IMR-90 (cell line): Measurements from ENCODE around the gene HNRNPD. TPM values are rescaled to one million over a fixed set of nuclear protein-coding genes. Genes with fewer than 3 reads are reported as not detected.
A peak's percentile ranks its signal among the peaks of the same experiment; 100 is the strongest.

ENCODE experiments used
- MXI1 ChIP-seq: IDR thresholded peaks from 2 replicates; pipeline ENCODE4 v1.6.1; 2012; ENCODE audit warnings: low read depth, mild to moderate bottlenecking, low read length, moderate library complexity, borderline replicate concordance
- SMC3 ChIP-seq: fragments of 150-350 bp; IDR thresholded peaks from 2 replicates; pipeline ENCODE4 v1.6.1; 2016; ENCODE audit warnings: low read depth, mild to moderate bottlenecking, antibody characterized with exemption, low read length, moderate library complexity
- polyA plus RNA-seq, 3 experiments: library from polyadenylated mRNA; depleted of rRNA; stranded (reverse); fragments of >200 nt; gene quantifications; 2 replicates each; pipeline ENCODE4 v1.2.3, GENCODE V29; 2012; ENCODE audit warnings: low replicate concordance in 1 of 3
- total RNA-seq: library from RNA; depleted of rRNA; stranded (reverse); fragments of >200 nt; gene quantifications from 2 replicates; pipeline ENCODE4 v1.2.3, GENCODE V29; 2012
- TF ChIP-seq, protein P1 (sequence below): fragments of 150-350 bp; IDR thresholded peaks from 2 replicates; pipeline ENCODE4 v1.6.1; 2016; ENCODE audit warnings: low read depth, mild to moderate bottlenecking, low read length, moderate library complexity, borderline replicate concordance

Gene HNRNPD
- total and polyA plus RNA-seq, 2 of the 4 experiments (the other 2 are of a cell fraction), result 9.7 to 142 TPM

- TF ChIP-seq, protein P1, sequence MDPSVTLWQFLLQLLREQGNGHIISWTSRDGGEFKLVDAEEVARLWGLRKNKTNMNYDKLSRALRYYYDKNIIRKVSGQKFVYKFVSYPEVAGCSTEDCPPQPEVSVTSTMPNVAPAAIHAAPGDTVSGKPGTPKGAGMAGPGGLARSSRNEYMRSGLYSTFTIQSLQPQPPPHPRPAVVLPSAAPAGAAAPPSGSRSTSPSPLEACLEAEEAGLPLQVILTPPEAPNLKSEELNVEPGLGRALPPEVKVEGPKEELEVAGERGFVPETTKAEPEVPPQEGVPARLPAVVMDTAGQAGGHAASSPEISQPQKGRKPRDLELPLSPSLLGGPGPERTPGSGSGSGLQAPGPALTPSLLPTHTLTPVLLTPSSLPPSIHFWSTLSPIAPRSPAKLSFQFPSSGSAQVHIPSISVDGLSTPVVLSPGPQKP, result no peak
- TF ChIP-seq SMC3, result no peak
- TF ChIP-seq MXI1, result peak; percentile 97
These were observed 990 bp downstream of the HNRNPD start (continued) for GRCh38 chr4:82372517-82373485.
